IMR-90 (cell line): ENCODE measurements around the gene CBX3. TPM values are rescaled to one million over a fixed set of nuclear protein-coding genes. Genes with fewer than 3 reads are reported as not detected.
"Not testable (repeated sequence)": the region's sequence is repeated elsewhere in the genome, so short reads cannot be mapped to it uniquely, and the experiment has no call there.

Source experiments
- ATAC-seq: fragments of 200-7000 bp; cut with Tn5 transposase; 2 replicates; pipeline ENCODE4 v1.9.1; 2020; ENCODE audit warnings: low read depth, mild to moderate bottlenecking, moderate library complexity
- BruUV-seq: library from RNA; stranded (reverse); fragments of 400-500 nt; replicated peaks from 2 replicates; lab custom pipeline; 2021; lab: Mats Ljungman, UMichigan
- CTCF ChIA-PET: fragments of 300-600 bp; formaldehyde crosslinking; extraction: SDS; loops from one replicate; lab custom pipeline; 2021; ENCODE audit warnings: antibody characterized with exemption; lab: Yijun Ruan, JAX
- POLR2A ChIA-PET: fragments of 300-600 bp; sonication (Branson Sonifier 250); formaldehyde crosslinking; loops from one replicate; lab custom pipeline; 2022; ENCODE audit warnings: antibody characterized with exemption; ENCODE audit not compliant: unreplicated experiment; lab: Charles Lee
- DNase-seq: peaks from one replicate; pipeline ENCODE4 v3.0.0; 2013
- H2AFZ ChIP-seq: replicated peaks from 2 replicates; pipeline ENCODE3; 2013; ENCODE audit warnings: low read length, mild to moderate bottlenecking; ENCODE audit not compliant: poor library complexity
- H2AK5ac ChIP-seq: 2 replicates; pipeline ENCODE4 v1.6.1; 2013; ENCODE audit warnings: low read depth, low read length, inconsistent platforms
- H2AK9ac ChIP-seq: replicated peaks from 2 replicates; pipeline ENCODE3; 2013; ENCODE audit warnings: mild to moderate bottlenecking, low read depth, low read length, moderate library complexity; ENCODE audit not compliant: poor library complexity
- H2BK120ac ChIP-seq: 2 replicates; pipeline ENCODE4 v1.6.1; 2013; ENCODE audit warnings: low read depth, low read length, inconsistent platforms
- H2BK15ac ChIP-seq: 3 replicates; pipeline ENCODE4 v1.6.1; 2013; ENCODE audit warnings: low read depth, low read length, inconsistent platforms
- H2BK20ac ChIP-seq: 2 replicates; pipeline ENCODE4 v1.6.1; 2013; ENCODE audit warnings: low read depth, mild to moderate bottlenecking, inconsistent platforms, low read length, moderate library complexity
- H2BK5ac ChIP-seq: 2 replicates; pipeline ENCODE4 v1.6.1; 2013; ENCODE audit warnings: mild to moderate bottlenecking, low read depth, low read length, inconsistent platforms; ENCODE audit not compliant: poor library complexity, severe bottlenecking
- H3K14ac ChIP-seq: replicated peaks from 2 replicates; pipeline ENCODE4 v1.6.1; 2013; ENCODE audit warnings: low read depth, low read length, inconsistent platforms
- H3K18ac ChIP-seq: 2 replicates; pipeline ENCODE4 v1.6.1; 2013; ENCODE audit warnings: low read depth, low read length, control low read depth
- H3K23ac ChIP-seq: 2 replicates; pipeline ENCODE4 v1.6.1; 2013; ENCODE audit warnings: low read depth, low read length, inconsistent platforms
- H3K27ac ChIP-seq: 2 replicates; pipeline ENCODE4 v1.5.1; 2013; ENCODE audit warnings: mild to moderate bottlenecking, control low read depth, low read length; ENCODE audit not compliant: insufficient read depth
- H3K27me3 ChIP-seq: 2 replicates; pipeline ENCODE4 v1.6.1; 2013; ENCODE audit warnings: low read length; ENCODE audit not compliant: control insufficient read depth, insufficient read depth
- H3K36me3 ChIP-seq: 2 replicates; pipeline ENCODE4 v1.6.1; 2013; ENCODE audit warnings: low read length, mixed read lengths; ENCODE audit not compliant: control insufficient read depth, insufficient read depth
- H3K4ac ChIP-seq: 2 replicates; pipeline ENCODE4 v1.6.1; 2013; ENCODE audit warnings: low read depth, low read length, inconsistent platforms
- H3K4me1 ChIP-seq: 2 replicates; pipeline ENCODE4 v1.6.1; 2013; ENCODE audit warnings: low read length, mixed read lengths; ENCODE audit not compliant: control insufficient read depth, insufficient read depth
- H3K4me2 ChIP-seq: 2 replicates; pipeline ENCODE4 v1.6.1; 2013; ENCODE audit warnings: low read depth, mild to moderate bottlenecking, control low read depth, low read length, moderate library complexity
- H3K4me3 ChIP-seq: 2 replicates; pipeline ENCODE4 v1.5.1; 2013; ENCODE audit warnings: low read depth, mild to moderate bottlenecking, control low read depth, low read length, moderate library complexity; ENCODE audit not compliant: insufficient read depth
- H3K56ac ChIP-seq: 2 replicates; pipeline ENCODE4 v1.6.1; 2013; ENCODE audit warnings: low read length, inconsistent platforms; ENCODE audit not compliant: insufficient read depth; ENCODE audit errors: extremely low read depth
- H3K79me1 ChIP-seq, 2 experiments: 2 replicates each; pipeline ENCODE4 v1.6.1; 2013; ENCODE audit warnings: low read length in 2 of 2, inconsistent platforms in 1 of 2, low read depth in 1 of 2
- H3K9ac ChIP-seq: 2 replicates; pipeline ENCODE4 v1.6.1; 2013; ENCODE audit warnings: low read depth, low read length, control low read depth
- H3K9me1 ChIP-seq: 2 replicates; pipeline ENCODE4 v1.6.1; 2013; ENCODE audit warnings: low read length, inconsistent platforms; ENCODE audit not compliant: insufficient read depth
- H3K9me3 ChIP-seq: 2 replicates; pipeline ENCODE4 v1.6.1; 2013; ENCODE audit warnings: low read length; ENCODE audit not compliant: control insufficient read depth, insufficient read depth
- H4K20me1 ChIP-seq: 2 replicates; pipeline ENCODE4 v1.6.1; 2013; ENCODE audit warnings: low read length, inconsistent platforms; ENCODE audit not compliant: insufficient read depth
- H4K5ac ChIP-seq: 2 replicates; pipeline ENCODE4 v1.6.1; 2013; ENCODE audit warnings: mild to moderate bottlenecking, low read depth, low read length, control low read depth
- H4K8ac ChIP-seq, 2 experiments: 2 replicates each; pipeline ENCODE4 v1.6.1; 2013; ENCODE audit warnings: low read depth in 2 of 2, low read length in 2 of 2, control low read depth in 1 of 2, inconsistent platforms in 1 of 2
- H4K91ac ChIP-seq: 2 replicates; pipeline ENCODE4 v1.6.1; 2013; ENCODE audit warnings: low read depth, low read length, inconsistent platforms; ENCODE audit not compliant: insufficient read depth
- whole genome bisulfite sequencing, 2 experiments: methylation state at CpG; one replicate each; pipeline versions ENCODE4 v1.1.5 to v1.1.7; 2013; ENCODE audit warnings: missing lambda C conversion rate in 2 of 2; ENCODE audit not compliant: insufficient read length in 1 of 2; ENCODE audit errors: extremely low coverage in 2 of 2; 5-methylcytosine and 5-hydroxymethylcytosine counted together
- dilution Hi-C: fragments of 300-500 bp; cut with HindIII; formaldehyde crosslinking; loops from one replicate; pipeline ENCODE4 v1.14.3; 2018; ENCODE audit warnings: low sequenced_read_pairs; ENCODE audit not compliant: unreplicated experiment
- in situ Hi-C: fragments of 300-500 bp; cut with MboI; formaldehyde crosslinking; loops from 3 replicates; pipeline ENCODE4 v1.14.3; 2019; ENCODE audit warnings: low sequenced_read_pairs, inconsistent platforms, mixed read lengths
- intact Hi-C: fragments of 100-400 bp; cut with micrococcal nuclease; formaldehyde crosslinking; loops from 2 replicates; pipeline ENCODE4 v1.10.0; 2022
- polyA plus RNA-seq, 3 experiments: library from polyadenylated mRNA; depleted of rRNA; stranded (reverse); fragments of >200 nt; gene quantifications; 2 replicates each; pipeline ENCODE4 v1.2.3, GENCODE V29; 2012; ENCODE audit warnings: low replicate concordance in 1 of 3
- total RNA-seq: library from RNA; depleted of rRNA; stranded (reverse); fragments of >200 nt; gene quantifications from 2 replicates; pipeline ENCODE4 v1.2.3, GENCODE V29; 2012

Gene CBX3
- total and polyA plus RNA-seq, 2 of the 4 experiments (the other 2 are of a cell fraction) = 38.2 to 76.5 TPM

DNA sequence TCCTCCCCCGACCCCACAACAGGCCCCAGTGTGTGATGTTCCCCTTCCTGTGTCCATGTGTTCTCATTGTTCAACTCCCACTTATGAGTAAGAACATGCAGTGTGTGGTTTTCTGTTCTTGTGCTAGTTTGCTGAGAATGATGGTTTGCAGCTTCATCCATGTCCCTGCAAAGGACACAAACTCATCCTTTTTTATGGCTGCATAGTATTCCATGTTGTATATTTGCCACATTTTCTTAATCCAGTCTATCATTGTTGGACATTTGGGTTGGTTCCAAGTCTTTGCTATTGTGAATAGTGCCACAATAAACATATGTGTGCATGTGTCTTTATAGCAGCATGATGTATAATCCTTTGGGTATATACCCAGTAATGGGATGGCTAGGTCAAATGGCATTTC is 37.7 kb upstream of the CBX3 start:
- H3K27me3 ChIP-seq, H2AFZ ChIP-seq, H3K9ac ChIP-seq, H3K9me3 ChIP-seq, H4K8ac ChIP-seq, H2BK120ac ChIP-seq, H3K4me3 ChIP-seq, in situ Hi-C loops, CTCF ChIA-PET, H3K18ac ChIP-seq, H3K56ac ChIP-seq, H3K27ac ChIP-seq, intact Hi-C loops, H2BK15ac ChIP-seq, H3K23ac ChIP-seq, H3K4me2 ChIP-seq, H4K91ac ChIP-seq, H2AK9ac ChIP-seq, H3K4me1 ChIP-seq, H4K5ac ChIP-seq, H3K14ac ChIP-seq, POLR2A ChIA-PET, ATAC-seq, BruUV-seq, H2AK5ac ChIP-seq, DNase-seq, H3K36me3 ChIP-seq, H3K9me1 ChIP-seq, dilution Hi-C loops, H2BK5ac ChIP-seq, H3K4ac ChIP-seq, H2BK20ac ChIP-seq, H4K20me1 ChIP-seq: not testable (repeated sequence)
- H3K79me1 ChIP-seq = peaks cover 9 to 29% of the 10 kb centered on the region in 2 experiments
- no CpG with 5 or more reads among the region's 1 CpG for WGBS, 2 experiments
